ENCODE data around the gene SATB2. TPM values are rescaled to one million over a fixed set of nuclear protein-coding genes. Genes with fewer than 3 reads are reported as not detected.

Gene SATB2
- total and polyA plus RNA-seq, 2 experiments from 2014 or later = 1.6 to 6.0 TPM

- no peaks in the 10 kb centered on the region for H3F3A ChIP-seq (replicated peaks; ENCODE audit: low read depth)
- no peak overlapping the region for H3K27ac ChIP-seq (ENCODE audit: low read depth)
- H3K4me1 ChIP-seq (ENCODE audit: insufficient read depth) = no peaks in the 10 kb centered on the region
- Mint-ChIP-seq H3K4me3 (no peak overlapping the region), H3K4me1 (no peaks in the 10 kb centered on the region), H3K27me3 (ENCODE audit: insufficient read depth, low read depth, poor library complexity) (no peaks in the 10 kb centered on the region), H3K27ac (no peak overlapping the region), H3K9me3 (peaks cover 3% of the 10 kb centered on the region; the same call in 1 of the 3 replicates), H3K36me3 (ENCODE audit: low read depth) (peaks cover 2% of the 10 kb centered on the region; the same call in 1 of the 3 replicates)
- H3K79me2 ChIP-seq (replicated peaks; ENCODE audit: insufficient read depth) = no peaks in the 10 kb centered on the region
- no peak overlapping the region for H2AFZ ChIP-seq
- no peak for TF ChIP-seq ZNF331 (CRISPR knock-in tag; IDR thresholded peaks at IDR 0.05; ENCODE audit: low read depth)
- no peak for TF ChIP-seq EZH2phosphoT487 (IDR thresholded peaks at IDR 0.05; ENCODE audit: unreplicated experiment)
- no peak for DNase-seq (ENCODE audit: low spot score)
- H3K4me3 ChIP-seq = no peak overlapping the region
- H3K27me3 ChIP-seq (ENCODE audit: insufficient read depth) = no peaks in the 10 kb centered on the region
- H3K36me3 ChIP-seq (ENCODE audit: insufficient read depth) = no peaks in the 10 kb centered on the region
- no peak overlapping the region for H3K4me2 ChIP-seq
- no peak for ATAC-seq
- H4K20me1 ChIP-seq (replicated peaks; ENCODE audit: insufficient read depth) = no peaks in the 10 kb centered on the region
- H3K9me2 ChIP-seq (ENCODE audit: insufficient read depth) = peaks cover 29% of the 10 kb centered on the region
These were observed 228.6 kb downstream of the SATB2 start for GRCh38 chr2:199228887-199229819.

GRCh38 chr2:199223791-199224190, 233.9 kb downstream of the SATB2 start:
- H3K27me3 ChIP-seq (ENCODE audit: insufficient read depth) = no peaks in the 10 kb centered on the region
- ATAC-seq (no peak), DNase-seq (ENCODE audit: low spot score) (no peak)
- no peak overlapping the region for H3K4me3 Mint-ChIP-seq
- no peaks in the 10 kb centered on the region for H3K9me3 Mint-ChIP-seq
- no peaks in the 10 kb centered on the region for H3K27me3 Mint-ChIP-seq (ENCODE audit: insufficient read depth, low read depth, poor library complexity)
- peak overlapping the region; percentile 53; the same call in 1 of the 2 replicates for H3K27ac Mint-ChIP-seq
- H2AFZ ChIP-seq = no peak overlapping the region
- no peaks in the 10 kb centered on the region for H3K4me1 ChIP-seq (ENCODE audit: insufficient read depth)
- TF ChIP-seq EZH2phosphoT487 (IDR thresholded peaks at IDR 0.05; ENCODE audit: unreplicated experiment) (no peak), CTCF (conservative IDR thresholded peaks at IDR 0.05; ENCODE audit: low read depth in 2 of 2) (no peak), ZNF462 (CRISPR knock-in tag; IDR thresholded peaks at IDR 0.05) (no peak)
- no peaks in the 10 kb centered on the region for H3K4me1 Mint-ChIP-seq
- no peaks in the 10 kb centered on the region for H4K20me1 ChIP-seq (replicated peaks; ENCODE audit: insufficient read depth)
- H3K27ac ChIP-seq (ENCODE audit: low read depth) = no peak overlapping the region
- no peak overlapping the region for H3K4me3 ChIP-seq
- H3K36me3 ChIP-seq (ENCODE audit: insufficient read depth) = no peaks in the 10 kb centered on the region
- H3K79me2 ChIP-seq (replicated peaks; ENCODE audit: insufficient read depth) = no peaks in the 10 kb centered on the region
- peaks cover 39% of the 10 kb centered on the region for H3K9me2 ChIP-seq (ENCODE audit: insufficient read depth)
- H3K36me3 Mint-ChIP-seq (ENCODE audit: low read depth) = no peaks in the 10 kb centered on the region
- no peaks in the 10 kb centered on the region for H3F3A ChIP-seq (replicated peaks; ENCODE audit: low read depth)
- no peak overlapping the region for H3K4me2 ChIP-seq
